Activated T-helper 2 cell treated with anti-CD3 and anti-CD28 coated beads, Interferon-gamma antibody, Interleukin-2, Interleukin-4, amounts not matched to agents 10 μg/mL and 5 μg/mL and 100 μg/mL, durations not matched to agents 14 hours and 24 hours and 36 hours (primary cell): ENCODE data around the gene KCTD19. TPM values are rescaled to one million over a fixed set of nuclear protein-coding genes. Genes with fewer than 3 reads are reported as not detected.
A peak's percentile ranks its signal among the peaks of the same experiment; 100 is the strongest.

Experiments
- DNase-seq: peaks from one replicate; pipeline ENCODE4 v3.0.0; 2021; ENCODE audit warnings: low spot score
- H3K27ac Mint-ChIP-seq: one replicate; pipeline ENCODE4 v1.8.0; 2021; ENCODE audit warnings: mixed read lengths
- H3K27me3 Mint-ChIP-seq: one replicate; pipeline ENCODE4 v1.8.0; 2021; ENCODE audit warnings: low read depth, mixed read lengths
- H3K36me3 Mint-ChIP-seq: one replicate; pipeline ENCODE4 v1.8.0; 2021; ENCODE audit warnings: low read depth, mixed read lengths
- H3K4me1 Mint-ChIP-seq: one replicate; pipeline ENCODE4 v1.8.0; 2021; ENCODE audit warnings: low read depth, mixed read lengths
- H3K4me3 Mint-ChIP-seq: one replicate; pipeline ENCODE4 v1.8.0; 2021; ENCODE audit warnings: low read depth, mild to moderate bottlenecking, moderate library complexity, mixed read lengths
- H3K9me3 Mint-ChIP-seq: one replicate; pipeline ENCODE4 v1.8.0; 2021; ENCODE audit warnings: mixed read lengths
- intact Hi-C: fragments of 100-400 bp; cut with micrococcal nuclease; formaldehyde crosslinking; loops from one replicate; pipeline ENCODE4 v1.15.1; 2023
- total RNA-seq: library from RNA; stranded (reverse); gene quantifications from 2 replicates; pipeline ENCODE4 v1.2.3, GENCODE V29; 2022

Gene KCTD19
- total RNA-seq, 1 donor from 2014 or later, result 0.87 TPM

GRCh38 chr16:67291461-67291860 is 35.1 kb downstream of the KCTD19 start:
- intact Hi-C loops, result no loop called here

DNA sequence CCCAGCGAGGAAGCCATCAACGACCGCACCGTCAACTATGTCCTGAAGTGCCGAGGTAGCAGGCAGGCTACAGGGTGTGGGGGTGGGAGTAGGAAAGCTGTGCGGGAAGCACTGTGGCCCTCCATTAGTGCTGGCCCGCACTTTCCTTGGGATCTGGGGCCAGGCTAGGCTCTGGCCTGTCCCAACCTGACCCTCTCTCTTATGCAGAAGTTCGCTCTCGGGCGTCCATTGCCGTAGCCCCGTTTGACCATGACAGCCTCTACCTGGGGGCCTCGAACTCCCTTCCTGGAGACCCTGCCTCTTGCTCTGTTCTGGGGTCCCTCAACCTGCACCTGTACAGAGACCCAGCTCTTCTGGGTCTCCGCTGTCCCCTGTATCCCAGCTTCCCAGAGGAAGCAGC is 38.6 kb downstream of the KCTD19 start:
- Mint-ChIP-seq H3K9me3 (no peaks in the 10 kb centered on the region), H3K4me1 (no peaks in the 10 kb centered on the region), H3K4me3 (no peak overlapping the region), H3K27me3 (no peaks in the 10 kb centered on the region), H3K36me3 (peaks cover 1% of the 10 kb centered on the region), H3K27ac (no peak overlapping the region)
- intact Hi-C loops, result no loop called here
- no peak for DNase-seq

More at GRCh38 chr16:67291461-67291860, 35.1 kb downstream of the KCTD19 start:
- no peak for DNase-seq
- Mint-ChIP-seq H3K9me3 (no peaks in the 10 kb centered on the region), H3K36me3 (no peaks in the 10 kb centered on the region), H3K27ac (no peak overlapping the region), H3K4me3 (no peak overlapping the region), H3K27me3 (no peaks in the 10 kb centered on the region), H3K4me1 (no peaks in the 10 kb centered on the region)

GRCh38 chr16:67286441-67287235 is 39.9 kb downstream of the KCTD19 start:
- H3K4me1 Mint-ChIP-seq, result no peaks in the 10 kb centered on the region
- intact Hi-C loops, result no loop called here
- H3K4me3 Mint-ChIP-seq, result no peak overlapping the region
- no peak overlapping the region for H3K27ac Mint-ChIP-seq
- DNase-seq, result no peak
- H3K27me3 Mint-ChIP-seq, result no peaks in the 10 kb centered on the region
- H3K9me3 Mint-ChIP-seq, result no peaks in the 10 kb centered on the region
- H3K36me3 Mint-ChIP-seq, result peaks cover 3% of the 10 kb centered on the region

DNA sequence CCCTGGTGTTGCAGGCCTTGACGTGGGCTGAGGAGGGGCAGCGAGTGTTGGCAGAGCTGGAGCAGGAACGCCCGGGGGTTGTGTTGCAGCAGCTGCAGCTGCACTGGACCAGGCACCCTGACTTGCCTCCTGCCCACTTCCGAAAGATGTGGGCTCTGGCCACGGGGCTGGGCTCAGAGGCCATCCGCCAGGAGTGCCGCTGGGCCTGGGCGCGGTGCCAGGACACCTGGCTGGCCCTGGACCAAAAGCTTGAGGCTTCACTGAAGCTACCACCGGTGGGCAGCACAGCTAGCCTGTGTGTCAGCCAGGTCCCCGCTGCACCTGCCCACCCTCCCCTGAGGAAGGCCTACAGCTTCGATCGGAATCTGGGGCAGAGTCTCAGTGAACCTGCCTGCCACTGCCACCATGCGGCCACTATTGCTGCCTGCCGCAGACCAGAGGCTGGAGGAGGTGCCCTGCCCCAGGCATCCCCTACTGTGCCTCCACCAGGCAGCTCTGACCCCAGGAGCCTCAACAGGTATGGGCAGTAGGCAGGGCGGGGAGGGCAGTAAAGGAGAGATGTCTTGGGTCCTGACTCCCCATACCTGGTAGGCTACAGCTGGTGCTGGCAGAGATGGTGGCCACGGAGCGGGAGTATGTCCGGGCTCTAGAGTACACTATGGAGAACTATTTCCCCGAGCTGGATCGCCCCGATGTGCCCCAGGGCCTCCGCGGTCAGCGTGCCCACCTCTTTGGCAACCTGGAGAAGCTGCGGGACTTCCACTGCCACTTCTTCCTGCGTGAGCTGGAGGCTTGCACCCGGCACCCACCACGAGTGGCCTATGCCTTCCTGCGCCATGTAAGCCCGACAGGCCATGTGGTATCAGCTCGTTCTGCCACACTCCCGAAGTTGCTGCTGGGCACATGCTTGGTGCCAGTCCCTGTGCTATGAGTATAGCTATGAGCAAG is 41.6 kb downstream of the KCTD19 start:
- Mint-ChIP-seq H3K27ac (no peak overlapping the region), H3K36me3 (peaks cover 3% of the 10 kb centered on the region), H3K4me1 (peaks cover 3% of the 10 kb centered on the region), H3K27me3 (no peaks in the 10 kb centered on the region), H3K4me3 (no peak overlapping the region), H3K9me3 (no peaks in the 10 kb centered on the region)
- intact Hi-C loops, result no loop called here
- no peak for DNase-seq

DNA sequence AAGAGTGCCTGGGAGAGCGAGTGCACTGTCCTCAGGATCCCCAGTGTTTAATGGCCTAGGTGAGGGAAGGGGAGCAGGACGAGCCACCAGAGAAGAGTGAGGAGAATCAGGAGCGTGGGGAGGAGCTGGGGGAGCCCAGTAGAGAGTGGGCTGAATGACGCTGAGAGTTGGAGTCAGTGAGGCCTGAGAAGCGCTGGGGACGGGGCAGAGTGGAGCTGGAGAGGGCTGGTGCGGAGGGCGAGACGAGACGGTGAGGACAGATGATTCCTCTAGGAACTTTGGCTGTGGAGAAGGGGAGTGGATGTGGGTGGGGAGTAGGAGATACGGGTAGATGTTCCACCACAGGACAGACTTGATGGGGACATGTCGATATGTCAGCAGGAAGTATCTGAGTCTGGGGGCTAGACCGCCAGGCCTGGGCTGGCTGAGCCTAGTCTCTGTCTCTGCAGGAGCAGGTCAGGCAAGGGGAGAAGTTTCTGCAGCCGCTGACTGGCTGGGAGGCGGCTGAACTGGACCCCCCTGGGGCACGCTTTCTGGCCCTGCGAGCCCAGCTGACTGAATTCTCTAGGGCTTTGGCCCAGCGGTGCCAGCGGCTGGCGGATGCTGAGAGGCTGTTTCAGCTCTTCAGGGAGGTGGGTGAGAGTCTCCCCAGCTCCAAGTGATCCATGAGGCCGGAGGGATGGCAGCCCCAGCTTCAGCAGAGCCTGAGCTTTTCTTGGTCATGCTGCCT is 42.5 kb downstream of the KCTD19 start:
- no peak overlapping the region for H3K27ac Mint-ChIP-seq
- intact Hi-C loops, result no loop called here
- no peaks in the 10 kb centered on the region for H3K27me3 Mint-ChIP-seq

GRCh38 chr16:67283039-67283825 is 43.3 kb downstream of the KCTD19 start:
- intact Hi-C loops, result no loop called here
- Mint-ChIP-seq H3K27me3 (no peaks in the 10 kb centered on the region), H3K4me3 (no peak overlapping the region), H3K9me3 (no peaks in the 10 kb centered on the region), H3K27ac (no peak overlapping the region), H3K4me1 (peaks cover 7% of the 10 kb centered on the region), H3K36me3 (peaks cover 3% of the 10 kb centered on the region)
- DNase-seq, result no peak

More for the DNA sequence above, 42.5 kb downstream of the KCTD19 start:
- Mint-ChIP-seq H3K9me3 (no peaks in the 10 kb centered on the region), H3K36me3 (peaks cover 3% of the 10 kb centered on the region), H3K4me1 (peaks cover 3% of the 10 kb centered on the region), H3K4me3 (no peak overlapping the region)
- no peak for DNase-seq

DNA sequence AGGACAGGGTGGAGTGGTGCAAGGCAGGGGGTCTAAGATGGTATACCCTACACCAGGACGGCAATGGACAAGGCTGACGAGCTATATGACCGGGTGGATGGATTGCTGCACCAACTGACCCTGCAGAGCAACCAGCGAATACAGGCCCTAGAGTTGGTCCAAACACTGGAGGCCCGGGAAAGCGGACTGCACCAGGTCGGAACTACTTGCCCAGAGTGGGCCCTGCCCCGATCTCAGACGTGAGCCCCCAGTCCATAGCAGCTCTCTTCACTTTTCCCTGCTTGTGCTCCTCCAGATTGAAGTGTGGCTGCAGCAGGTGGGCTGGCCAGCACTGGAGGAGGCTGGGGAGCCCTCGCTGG is 44.1 kb downstream of the KCTD19 start:
- Mint-ChIP-seq H3K9me3 (no peaks in the 10 kb centered on the region), H3K27me3 (no peaks in the 10 kb centered on the region), H3K36me3 (peaks cover 6% of the 10 kb centered on the region), H3K4me1 (peaks cover 13% of the 10 kb centered on the region), H3K4me3 (no peak overlapping the region), H3K27ac (no peak overlapping the region)
- DNase-seq, result no peak
- intact Hi-C loops, result no loop called here

DNA sequence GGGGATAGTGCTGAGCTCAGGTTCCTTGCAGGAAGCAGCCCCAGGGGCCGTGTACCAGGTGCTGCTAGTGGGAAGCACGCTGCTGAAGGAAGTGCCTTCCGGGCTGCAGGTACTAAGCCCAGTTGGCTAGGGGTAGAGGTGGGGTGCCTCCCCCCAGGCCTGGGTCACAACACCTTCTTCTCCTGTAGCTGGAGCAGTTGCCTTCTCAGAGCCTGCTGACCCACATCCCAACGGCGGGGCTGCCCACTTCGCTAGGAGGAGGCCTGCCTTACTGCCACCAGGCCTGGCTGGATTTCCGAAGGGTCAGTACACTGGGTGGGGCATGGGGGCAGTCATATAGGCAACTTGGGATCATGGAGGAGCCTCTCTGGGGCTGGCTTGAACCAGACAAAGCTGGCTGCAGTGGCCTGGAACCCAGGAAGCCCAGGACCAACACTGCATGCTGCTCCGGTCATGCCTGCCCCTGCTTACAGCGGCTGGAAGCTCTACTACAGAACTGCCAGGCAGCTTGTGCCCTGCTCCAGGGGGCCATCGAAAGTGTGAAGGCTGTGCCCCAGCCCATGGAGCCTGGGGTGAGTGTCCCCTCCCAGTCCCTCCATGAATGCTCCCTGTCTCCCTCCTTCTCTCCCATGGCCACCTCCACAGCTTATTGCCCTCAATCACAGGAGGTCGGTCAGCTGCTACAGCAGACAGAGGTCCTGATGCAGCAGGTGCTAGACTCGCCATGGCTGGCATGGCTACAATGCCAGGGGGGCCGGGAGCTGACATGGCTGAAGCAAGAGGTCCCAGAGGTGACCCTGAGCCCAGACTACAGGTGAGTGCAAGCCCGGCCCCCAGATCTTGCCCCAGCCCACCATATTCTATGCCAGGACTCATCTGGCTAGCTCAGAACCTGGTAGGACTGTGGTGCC is 44.8 kb downstream of the KCTD19 start:
- Mint-ChIP-seq H3K4me1 (peaks cover 16% of the 10 kb centered on the region), H3K4me3 (no peak overlapping the region), H3K27ac (no peak overlapping the region), H3K36me3 (peaks cover 9% of the 10 kb centered on the region), H3K9me3 (no peaks in the 10 kb centered on the region), H3K27me3 (no peaks in the 10 kb centered on the region)
- no peak for DNase-seq
- intact Hi-C loops, result no loop called here

DNA sequence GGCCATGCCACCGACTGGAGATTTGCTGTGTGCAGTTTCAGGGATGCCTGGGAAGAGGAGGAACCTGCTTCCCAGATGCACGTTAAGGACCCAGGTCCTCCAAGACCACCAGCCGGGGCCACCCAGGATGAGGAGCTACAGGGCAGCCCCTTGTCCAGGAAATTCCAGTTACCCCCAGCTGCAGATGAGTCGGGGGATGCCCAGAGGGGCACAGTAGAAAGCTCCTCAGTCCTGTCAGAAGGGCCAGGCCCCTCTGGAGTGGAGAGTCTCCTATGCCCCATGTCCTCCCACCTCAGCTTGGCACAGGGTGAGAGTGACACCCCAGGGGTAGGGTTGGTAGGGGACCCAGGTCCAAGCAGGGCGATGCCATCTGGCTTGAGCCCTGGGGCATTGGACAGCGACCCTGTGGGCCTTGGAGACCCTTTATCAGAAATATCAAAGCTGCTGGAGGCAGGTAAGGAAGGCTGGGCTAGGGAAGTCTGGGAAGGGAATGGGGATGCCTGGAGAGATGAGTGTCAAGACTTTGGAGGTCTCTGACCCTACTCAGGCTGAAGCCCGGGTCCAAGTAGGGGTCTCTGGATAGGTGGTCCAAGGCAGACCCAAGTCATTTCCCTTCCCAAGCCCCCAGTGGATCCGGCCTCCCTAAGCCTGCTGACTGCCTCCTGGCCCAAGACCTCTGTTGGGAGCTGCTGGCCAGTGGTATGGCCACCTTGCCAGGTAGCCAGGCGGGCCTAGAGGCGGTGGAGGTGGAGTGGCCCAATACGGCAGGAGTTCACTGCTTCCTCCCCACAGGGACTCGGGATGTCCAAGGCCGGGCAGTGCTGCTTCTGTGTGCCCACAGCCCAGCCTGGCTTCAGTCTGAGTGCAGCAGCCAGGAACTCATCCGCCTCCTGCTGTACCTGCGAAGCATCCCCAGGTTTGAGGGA is 46.2 kb downstream of the KCTD19 start:
- no peak for DNase-seq
- Mint-ChIP-seq H3K4me1 (peaks cover 22% of the 10 kb centered on the region), H3K27ac (no peak overlapping the region), H3K4me3 (peak overlapping the region; percentile 63), H3K9me3 (no peaks in the 10 kb centered on the region), H3K27me3 (no peaks in the 10 kb centered on the region), H3K36me3 (peaks cover 17% of the 10 kb centered on the region)
- intact Hi-C loops, result no loop called here

- H3K9me3 Mint-ChIP-seq, result no peaks in the 10 kb centered on the region
- intact Hi-C loops, result loop anchor here (1.0 to 2.0 kb wide), 4 partner anchors 32 to 120 kb away; partner anchors contain the start of gene FHOD1
- peak within 1 kb of the TSS; percentile 84 for H3K4me3 Mint-ChIP-seq
- no peaks in the 10 kb centered on the region for H3K27me3 Mint-ChIP-seq
- peak; percentile 77 for DNase-seq
- peak within 1 kb of the TSS; percentile 86 for H3K27ac Mint-ChIP-seq
- peaks cover 24% of the 10 kb centered on the region for H3K4me1 Mint-ChIP-seq
- H3K36me3 Mint-ChIP-seq, result peaks cover 19% of the 10 kb centered on the region
Measured at GRCh38 chr16:67279296-67280089, 47.0 kb downstream of the KCTD19 start, which contains the start of gene PLEKHG4. Gene PLEKHG4, plus strand, starts transcription at chr16:67279532. Its CDS starts 513 bp downstream, at chr16:67280045.
